Left ventricle myocardium inferior (tissue), 1 donor: Measurements from ENCODE around the gene ALDH3A1. TPM values are rescaled to one million over a fixed set of nuclear protein-coding genes. Genes with fewer than 3 reads are reported as not detected.

Experiments used
- DNase-seq: peaks from one replicate; pipeline ENCODE4 v3.0.0-alpha.2; 2020
- H3K27ac ChIP-seq: fragments of 200-600 bp; replicated peaks from 2 replicates; pipeline ENCODE4 v1.8.0; 2021
- H3K27me3 ChIP-seq: fragments of 200-600 bp; 2 replicates; pipeline ENCODE4 v1.8.0; 2021; ENCODE audit warnings: low read depth
- H3K36me3 ChIP-seq: fragments of 200-600 bp; 2 replicates; pipeline ENCODE4 v1.8.0; 2021
- H3K4me1 ChIP-seq: fragments of 200-600 bp; 2 replicates; pipeline ENCODE4 v1.8.0; 2021
- H3K4me3 ChIP-seq: fragments of 200-600 bp; 2 replicates; pipeline ENCODE4 v1.8.0; 2021; ENCODE audit warnings: mild to moderate bottlenecking, moderate library complexity
- H3K9me3 ChIP-seq: fragments of 200-600 bp; replicated peaks from 2 replicates; pipeline ENCODE4 v1.8.0; 2021
- intact Hi-C: fragments of 100-400 bp; cut with micrococcal nuclease; formaldehyde crosslinking; loops from one replicate; pipeline ENCODE4 v1.11.0; 2022
- total RNA-seq: library from RNA; stranded (reverse); fragmentation: NEBNext Ultra II Directional; extraction: Animal tissue kit (Norgen Biotek cat#: 25700); gene quantifications from one replicate; pipeline ENCODE4 v1.2.1, GENCODE V29; 2021
- TF ChIP-seq, protein P1 (sequence below): fragments of 200-600 bp; IDR thresholded peaks from 2 replicates; pipeline ENCODE4 v1.8.0; 2021; ENCODE audit warnings: antibody characterized with exemption, mild to moderate bottlenecking, borderline replicate concordance
- donor health status: DM: no; HTN: yes; CAD: no; lungs with severe emphysema.

The ALDH3A1 gene
- total RNA-seq, 1 donor from 2014 or later, result not detected

DNA sequence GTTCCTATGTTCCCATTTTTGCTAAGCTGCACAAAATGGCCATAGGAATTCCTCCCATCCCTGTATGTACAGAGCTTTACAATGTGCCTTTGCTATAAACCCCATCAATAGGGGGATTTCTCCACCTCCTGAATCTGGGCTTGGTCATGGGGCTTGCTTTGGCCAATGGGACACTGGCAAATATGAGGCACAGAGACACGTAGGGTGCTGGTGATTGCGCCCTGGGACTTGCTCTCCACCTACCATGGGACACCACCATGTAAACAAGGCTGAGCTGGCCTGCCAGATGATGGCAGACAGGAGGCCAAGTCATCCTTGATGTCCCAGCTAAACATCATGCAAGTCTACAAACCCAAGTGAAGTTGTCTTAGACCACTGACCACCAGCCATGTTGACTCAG, 15.3 kb upstream of the ALDH3A1 start:
- no peaks in the 10 kb centered on the region for H3K27me3 ChIP-seq
- H3K4me3 ChIP-seq, result no peak overlapping the region
- TF ChIP-seq, protein P1, sequence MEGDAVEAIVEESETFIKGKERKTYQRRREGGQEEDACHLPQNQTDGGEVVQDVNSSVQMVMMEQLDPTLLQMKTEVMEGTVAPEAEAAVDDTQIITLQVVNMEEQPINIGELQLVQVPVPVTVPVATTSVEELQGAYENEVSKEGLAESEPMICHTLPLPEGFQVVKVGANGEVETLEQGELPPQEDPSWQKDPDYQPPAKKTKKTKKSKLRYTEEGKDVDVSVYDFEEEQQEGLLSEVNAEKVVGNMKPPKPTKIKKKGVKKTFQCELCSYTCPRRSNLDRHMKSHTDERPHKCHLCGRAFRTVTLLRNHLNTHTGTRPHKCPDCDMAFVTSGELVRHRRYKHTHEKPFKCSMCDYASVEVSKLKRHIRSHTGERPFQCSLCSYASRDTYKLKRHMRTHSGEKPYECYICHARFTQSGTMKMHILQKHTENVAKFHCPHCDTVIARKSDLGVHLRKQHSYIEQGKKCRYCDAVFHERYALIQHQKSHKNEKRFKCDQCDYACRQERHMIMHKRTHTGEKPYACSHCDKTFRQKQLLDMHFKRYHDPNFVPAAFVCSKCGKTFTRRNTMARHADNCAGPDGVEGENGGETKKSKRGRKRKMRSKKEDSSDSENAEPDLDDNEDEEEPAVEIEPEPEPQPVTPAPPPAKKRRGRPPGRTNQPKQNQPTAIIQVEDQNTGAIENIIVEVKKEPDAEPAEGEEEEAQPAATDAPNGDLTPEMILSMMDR, result no peak
- no peak for DNase-seq
- intact Hi-C loops, result no loop called here
- no peak overlapping the region for H3K27ac ChIP-seq
- peaks cover 3% of the 10 kb centered on the region for H3K4me1 ChIP-seq
- H3K36me3 ChIP-seq, result no peaks in the 10 kb centered on the region
- H3K9me3 ChIP-seq, result no peaks in the 10 kb centered on the region

DNA sequence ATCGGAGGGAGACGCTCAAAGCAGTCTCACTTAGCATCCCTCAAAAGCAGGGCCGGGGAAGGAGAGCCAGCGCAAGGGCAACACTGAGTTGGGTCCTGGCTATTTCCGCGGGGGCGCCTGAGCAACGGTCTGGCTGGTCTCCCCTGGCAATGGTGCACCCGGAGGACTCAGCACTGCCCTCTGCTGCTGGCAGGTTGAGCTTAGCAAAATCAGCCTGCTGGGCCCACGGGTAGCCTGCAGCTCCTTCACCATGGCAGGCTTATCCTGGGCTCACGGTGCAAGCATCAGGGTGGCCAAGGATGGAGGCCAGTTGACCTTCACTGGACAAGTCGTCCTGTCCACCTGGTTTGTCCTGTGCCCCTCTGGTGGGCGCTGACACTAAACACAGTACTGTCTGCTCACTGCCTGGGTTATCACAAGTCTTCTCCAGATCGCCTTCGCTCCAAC, 14.4 kb upstream of the ALDH3A1 start:
- peaks cover 6% of the 10 kb centered on the region for H3K27me3 ChIP-seq
- no peak overlapping the region for H3K27ac ChIP-seq
- DNase-seq, result peak; percentile 75
- no peaks in the 10 kb centered on the region for H3K9me3 ChIP-seq
- TF ChIP-seq, protein P1, result peak; percentile 81
- no peaks in the 10 kb centered on the region for H3K36me3 ChIP-seq
- H3K4me3 ChIP-seq, result no peak overlapping the region
- intact Hi-C loops, result no loop called here
- peaks cover 3% of the 10 kb centered on the region for H3K4me1 ChIP-seq

DNA sequence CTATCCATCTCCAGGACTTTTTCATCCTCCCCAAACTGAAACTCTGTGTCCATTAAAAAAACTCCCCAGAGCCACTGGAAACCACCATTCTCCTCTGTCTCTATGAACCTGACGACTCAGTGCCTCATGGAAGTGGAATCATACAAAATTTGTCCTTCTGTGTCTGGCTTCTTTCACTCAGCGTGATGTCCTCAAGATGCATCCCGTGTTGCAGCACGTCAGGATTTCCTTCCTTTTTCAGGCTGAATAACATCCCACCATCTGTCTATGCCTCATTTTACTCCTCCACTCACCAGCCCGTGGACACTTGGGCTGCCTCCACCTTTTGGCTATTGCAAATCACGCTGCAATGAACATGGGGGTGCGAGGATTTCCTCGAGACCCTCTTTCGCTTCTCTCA, 12.6 kb upstream of the ALDH3A1 start:
- no peaks in the 10 kb centered on the region for H3K4me1 ChIP-seq
- H3K4me3 ChIP-seq, result no peak overlapping the region
- H3K27ac ChIP-seq, result no peak overlapping the region
- peaks cover 8% of the 10 kb centered on the region for H3K27me3 ChIP-seq
- intact Hi-C loops, result no loop called here
- TF ChIP-seq, protein P1, result no peak
- no peaks in the 10 kb centered on the region for H3K9me3 ChIP-seq
- no peak for DNase-seq
- no peaks in the 10 kb centered on the region for H3K36me3 ChIP-seq

DNA sequence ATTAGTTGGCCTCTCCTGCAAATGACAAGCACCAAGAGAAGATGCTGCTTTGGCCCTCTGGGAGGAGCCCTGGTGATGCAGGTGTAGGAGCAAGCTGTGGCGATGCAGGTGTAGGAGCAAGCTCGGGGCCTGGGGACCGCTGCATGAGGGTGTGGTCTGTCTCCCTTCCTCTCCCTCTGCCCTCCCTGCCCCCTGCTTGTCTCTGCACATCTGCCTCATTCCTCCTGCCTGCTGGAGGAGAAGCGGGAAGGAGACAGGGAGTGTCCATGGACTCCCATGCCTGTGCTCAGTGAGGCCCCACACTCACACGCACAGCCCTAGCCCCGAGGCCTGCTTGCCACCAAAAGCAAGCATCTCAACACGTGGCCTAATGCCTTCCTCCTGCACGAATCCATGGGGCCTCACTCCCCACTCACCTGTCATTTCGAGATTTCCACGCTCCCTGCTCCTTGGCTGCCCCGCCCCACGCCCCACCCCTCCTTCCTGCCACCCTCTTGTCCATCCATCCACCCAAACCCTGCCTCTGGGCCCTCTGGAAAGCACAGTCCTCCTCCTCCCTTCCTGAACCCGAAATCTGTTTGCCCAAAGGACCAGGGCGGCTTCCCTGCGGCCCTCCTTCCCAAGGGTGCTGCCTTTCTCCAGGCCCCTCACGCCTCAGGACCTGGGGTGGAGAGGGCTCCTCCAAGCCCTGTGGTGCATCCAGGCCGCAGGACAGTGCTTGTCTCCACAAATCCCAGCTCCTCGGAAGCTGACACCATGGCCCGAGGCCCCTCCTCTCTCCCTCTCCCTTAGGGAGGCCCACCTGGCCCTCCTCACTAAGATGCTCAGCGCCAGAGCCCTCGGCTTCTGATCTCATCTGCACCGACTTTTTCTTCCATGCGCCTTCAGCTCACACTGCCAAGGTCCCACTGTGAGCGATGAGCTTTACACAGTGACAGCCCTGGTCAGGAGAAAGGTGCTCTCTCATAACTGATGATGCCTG, 11.8 kb upstream of the ALDH3A1 start:
- Histone ChIP-seq H3K36me3 (no peaks in the 10 kb centered on the region), H3K9me3 (no peaks in the 10 kb centered on the region), H3K4me1 (no peaks in the 10 kb centered on the region), H3K27ac (no peak overlapping the region), H3K4me3 (no peak overlapping the region), H3K27me3 (peaks cover 8% of the 10 kb centered on the region)
- DNase-seq, result no peak
- TF ChIP-seq, protein P1, result no peak
- intact Hi-C loops, result no loop called here

DNA sequence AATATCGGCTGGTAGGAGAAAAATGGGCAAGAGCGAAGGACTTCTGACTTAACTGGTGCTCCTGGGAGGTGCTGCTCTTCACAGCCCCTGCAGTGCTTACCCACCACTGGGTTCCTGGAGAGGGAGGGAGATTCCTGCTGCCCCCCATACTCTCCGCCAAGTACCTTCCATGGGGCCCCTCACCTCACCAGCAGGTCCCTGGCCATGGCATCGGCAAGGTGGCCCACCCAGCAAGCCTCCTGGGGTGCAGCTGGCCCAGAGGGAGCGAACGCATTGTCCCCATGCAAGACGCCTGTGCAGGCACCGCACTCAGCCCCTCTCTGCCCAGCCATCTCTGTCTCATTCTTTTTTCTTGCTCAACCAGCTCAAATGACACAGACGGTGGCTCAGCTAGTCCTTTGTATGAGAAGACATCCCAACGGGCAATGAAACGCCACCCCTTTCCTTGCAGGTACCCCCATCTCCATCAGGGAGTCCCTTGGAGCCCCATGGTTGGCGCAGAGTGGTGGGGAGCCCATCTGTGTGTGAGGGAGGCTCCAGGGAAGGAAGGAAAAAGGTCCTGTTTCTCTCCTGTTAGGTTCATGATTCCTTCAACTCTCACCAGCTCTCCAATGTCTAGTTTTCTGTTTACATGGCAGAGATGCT, 9.6 kb upstream of the ALDH3A1 start:
- Histone ChIP-seq H3K4me1 (peaks cover 9% of the 10 kb centered on the region), H3K9me3 (no peaks in the 10 kb centered on the region), H3K27ac (no peak overlapping the region), H3K4me3 (no peak overlapping the region), H3K36me3 (no peaks in the 10 kb centered on the region), H3K27me3 (peaks cover 8% of the 10 kb centered on the region)
- TF ChIP-seq, protein P1, result no peak
- no peak for DNase-seq
- intact Hi-C loops, result no loop called here
